GM18508 (cell line): ENCODE results near the gene LTC4S.
"Not testable (repeated sequence)": the region's sequence is repeated elsewhere in the genome, so short reads cannot be mapped to it uniquely, and the experiment has no call there.

Experiments
- ATAC-seq: cut with Tn5 transposase; IDR thresholded peaks from one replicate; pipeline ENCODE4 v1.9.1; 2021; ENCODE audit warnings: moderate number of reproducible peaks; ENCODE audit not compliant: insufficient read depth, unreplicated experiment

The LTC4S gene

GRCh38 chr5:179768326-179769085 is 25.3 kb upstream of the LTC4S start:
- ATAC-seq = no peak

GRCh38 chr5:179769271-179769670 is 24.5 kb upstream of the LTC4S start:
- no peak for ATAC-seq

- no peak for ATAC-seq
These were observed 24.0 kb upstream of the LTC4S start for GRCh38 chr5:179769796-179770195.

- no peak for ATAC-seq
These were observed 22.4 kb upstream of the LTC4S start for GRCh38 chr5:179771311-179771895.

GRCh38 chr5:179772351-179772750 is 21.4 kb upstream of the LTC4S start:
- no peak for ATAC-seq

- no peak for ATAC-seq
These were observed 20.1 kb upstream of the LTC4S start for GRCh38 chr5:179773686-179774040.

GRCh38 chr5:179774442-179774841 is 19.3 kb upstream of the LTC4S start:
- no peak for ATAC-seq

GRCh38 chr5:179776411-179776938 is 17.3 kb upstream of the LTC4S start:
- ATAC-seq = no peak

- ATAC-seq = no peak
These were observed 16.3 kb upstream of the LTC4S start for GRCh38 chr5:179777456-179777855.

- no peak for ATAC-seq
These were observed 15.9 kb upstream of the LTC4S start for GRCh38 chr5:179777909-179778308.

- ATAC-seq = no peak
These were observed 15.2 kb upstream of the LTC4S start for GRCh38 chr5:179778591-179778990.

- no peak for ATAC-seq
These were observed 14.0 kb upstream of the LTC4S start for GRCh38 chr5:179779826-179780225.

GRCh38 chr5:179780362-179780761 is 13.4 kb upstream of the LTC4S start:
- ATAC-seq = no peak

- ATAC-seq = no peak
These were observed 11.9 kb upstream of the LTC4S start for GRCh38 chr5:179781846-179782245.

- no peak for ATAC-seq
These were observed 10.7 kb upstream of the LTC4S start for GRCh38 chr5:179783128-179783527.

- ATAC-seq = no peak
These were observed 6.9 kb upstream of the LTC4S start for GRCh38 chr5:179786861-179787260.

- no peak for ATAC-seq
These were observed 5.5 kb upstream of the LTC4S start for GRCh38 chr5:179788193-179788854.

GRCh38 chr5:179789278-179789677 is 4.5 kb upstream of the LTC4S start:
- ATAC-seq = not testable (repeated sequence)

- ATAC-seq = no peak
These were observed 1.7 kb upstream of the LTC4S start for GRCh38 chr5:179791881-179792611.

- no peak for ATAC-seq
These were observed 946 bp upstream of the LTC4S start for GRCh38 chr5:179792612-179793467.
